HepG2 (cell line): ENCODE measurements around the gene CLIC4. TPM values are rescaled to one million over a fixed set of nuclear protein-coding genes. Genes with fewer than 3 reads are reported as not detected.

Source experiments
- ATAC-seq: fragments of 200-7000 bp; cut with Tn5 transposase; 3 replicates; pipeline ENCODE4 v1.9.1; 2020; ENCODE audit warnings: mild to moderate bottlenecking, moderate library complexity
- BruUV-seq: library from RNA; stranded (reverse); fragments of 400-500 nt; replicated peaks from 2 replicates; lab custom pipeline; 2021; lab: Mats Ljungman, UMichigan
- CTCF ChIA-PET: fragments of 300-600 bp; formaldehyde crosslinking; extraction: SDS; loops from one replicate; lab custom pipeline; 2021; ENCODE audit warnings: low total read pairs, inconsistent platforms, low intra/inter-chr PET ratio; lab: Yijun Ruan, JAX
- POLR2A ChIA-PET: fragments of 350-600 bp; sonication (Branson Sonifier 250); formaldehyde crosslinking; loops from one replicate; lab custom pipeline; 2020; ENCODE audit warnings: antibody characterized with exemption, inconsistent platforms; lab: Yijun Ruan, JAX
- DNase-seq: peaks from one replicate; pipeline ENCODE4 v3.0.0-alpha.2; 2015; ENCODE audit warnings: low spot score
- FAIRE-seq: peaks from 3 replicates; lab custom pipeline; 2011; peaks lifted over from hg19 to GRCh38; lab: Jason Lieb, UNC
- H2AFZ ChIP-seq: one replicate; pipeline ENCODE4 v1.6.1; 2011; ENCODE audit warnings: low read length, inconsistent platforms
- H3K27ac ChIP-seq: fragments of 300-600 bp; 3 replicates; pipeline ENCODE4 v1.8.0; 2011; ENCODE audit warnings: mixed run types, mild to moderate bottlenecking, mixed read lengths, low read length, inconsistent platforms; ENCODE audit not compliant: insufficient read depth; ENCODE audit errors: extremely low read length
- H3K27me3 ChIP-seq, 2 experiments: fragments of 200-600 bp in 1 of 2; 2 replicates in 1 of 2; 3 replicates in 1 of 2; pipeline versions ENCODE4 v1.6.0 to v1.8.0; 2011; ENCODE audit warnings: low read length in 2 of 2, mild to moderate bottlenecking in 2 of 2, moderate library complexity in 2 of 2, inconsistent platforms in 1 of 2; ENCODE audit not compliant: insufficient read depth in 2 of 2, control insufficient read depth in 1 of 2
- H3K36me3 ChIP-seq, 2 experiments: fragments of 200-600 bp in 1 of 2; replicated peaks in 1 of 2; 2 replicates in 1 of 2; 3 replicates in 1 of 2; pipeline versions ENCODE4 v1.5.1 to v1.8.0; 2011; ENCODE audit warnings: low read length in 2 of 2, inconsistent platforms in 1 of 2; ENCODE audit not compliant: insufficient read depth in 2 of 2, control insufficient read depth in 1 of 2
- H3K4me1 ChIP-seq: 2 replicates; pipeline ENCODE4 v1.5.1; 2012; ENCODE audit warnings: low read length, inconsistent platforms; ENCODE audit not compliant: insufficient read depth
- H3K4me2 ChIP-seq: 2 replicates; pipeline ENCODE4 v1.6.0; 2011; ENCODE audit warnings: low read depth, low read length, inconsistent platforms
- H3K4me3 ChIP-seq, 3 experiments: fragments of 200-600 bp in 1 of 3; sonication (generic), shearing (Covaris generic) in 1 of 3; replicated peaks in 1 of 3; 2 replicates each; pipeline ENCODE4 v1.5.1; 2011 to 2016; ENCODE audit warnings: low read length in 3 of 3, inconsistent platforms in 2 of 3, low read depth in 2 of 3, mild to moderate bottlenecking in 2 of 3, control low read depth in 1 of 3, mixed read lengths in 1 of 3; ENCODE audit not compliant: insufficient read depth in 1 of 3
- H3K79me2 ChIP-seq: one replicate; pipeline ENCODE4 v1.6.1; 2011; ENCODE audit warnings: low read length, inconsistent platforms; ENCODE audit not compliant: insufficient read depth
- H3K9ac ChIP-seq: 2 replicates; pipeline ENCODE4 v1.6.0; 2011; ENCODE audit warnings: mild to moderate bottlenecking, low read depth, low read length, inconsistent platforms; ENCODE audit not compliant: insufficient read depth
- H3K9me3 ChIP-seq: 2 replicates; pipeline ENCODE4 v1.5.1; 2012; ENCODE audit warnings: mild to moderate bottlenecking, low read length
- H4K20me1 ChIP-seq: 2 replicates; pipeline ENCODE4 v1.6.0; 2011; ENCODE audit warnings: inconsistent platforms, mild to moderate bottlenecking, low read length, moderate library complexity; ENCODE audit not compliant: insufficient read depth
- BRF2 ChIP-seq: sonication (generic); formaldehyde crosslinking; IDR thresholded peaks from 2 replicates; pipeline ENCODE4 v1.8.1; 2022; ENCODE audit warnings: mild to moderate bottlenecking, missing genetic modification reagents
- PATZ1 ChIP-seq: sonication (generic); formaldehyde crosslinking; IDR thresholded peaks from 2 replicates; pipeline ENCODE4 v1.4.0; 2020; ENCODE audit warnings: missing genetic modification reagents
- ZBTB14 ChIP-seq: sonication (generic); formaldehyde crosslinking; IDR thresholded peaks from 2 replicates; pipeline ENCODE4 v1.4.0; 2020; ENCODE audit warnings: missing genetic modification reagents
- ZNF407 ChIP-seq: sonication (generic); formaldehyde crosslinking; IDR thresholded peaks from one replicate; pipeline ENCODE4 v1.5.1; 2020; ENCODE audit warnings: mild to moderate bottlenecking, missing genetic modification reagents; ENCODE audit errors: not compliant biosample characterization
- WGBS: methylation state at CpG from one replicate; pipeline ENCODE4 v1.1.6; 2017; ENCODE audit warnings: low lambda C conversion rate; 5-methylcytosine and 5-hydroxymethylcytosine counted together
- in situ Hi-C: cut with HindIII; loops from 2 replicates; pipeline ENCODE4 v1.10.0; 2017; ENCODE audit warnings: low pct_unique_long_range_greater_than_20kb; ENCODE audit not compliant: extremely low pct_ligation_motif_present
- intact Hi-C: fragments of 100-400 bp; cut with micrococcal nuclease; formaldehyde crosslinking; loops from one replicate; pipeline ENCODE4 v1.10.0; 2022; ENCODE audit not compliant: unreplicated experiment
- polyA plus RNA-seq, 8 experiments: library from polyadenylated mRNA; depleted of rRNA in 3 of 8; stranded (reverse) in 7 of 8; unstranded in 1 of 8; fragments of >200 nt; fragmentation: Illumina TruSeq in 4 of 8; extraction: Trizol in 4 of 8; gene quantifications; 2 replicates each; pipeline versions ENCODE4 v1.2.1 to v1.2.3, GENCODE V29; 2011 to 2016; ENCODE audit warnings: low read depth in 4 of 8, missing spikeins in 1 of 8, mixed read lengths in 1 of 8; ENCODE audit not compliant: insufficient read depth in 1 of 8
- total RNA-seq, 5 experiments: library from RNA; depleted of rRNA; stranded (reverse); fragments of >200 nt; fragmentation: Illumina TruSeq; extraction: Trizol; gene quantifications; 2 replicates each; pipeline ENCODE4 v1.2.3, GENCODE V29; 2016; ENCODE audit warnings: low read depth in 1 of 5

CLIC4 gene
- total and polyA plus RNA-seq, 2 of the 13 experiments (the other 11 are each of a cell fraction or from before 2014, with no cell fraction given), result 23.3 to 77.4 TPM

DNA sequence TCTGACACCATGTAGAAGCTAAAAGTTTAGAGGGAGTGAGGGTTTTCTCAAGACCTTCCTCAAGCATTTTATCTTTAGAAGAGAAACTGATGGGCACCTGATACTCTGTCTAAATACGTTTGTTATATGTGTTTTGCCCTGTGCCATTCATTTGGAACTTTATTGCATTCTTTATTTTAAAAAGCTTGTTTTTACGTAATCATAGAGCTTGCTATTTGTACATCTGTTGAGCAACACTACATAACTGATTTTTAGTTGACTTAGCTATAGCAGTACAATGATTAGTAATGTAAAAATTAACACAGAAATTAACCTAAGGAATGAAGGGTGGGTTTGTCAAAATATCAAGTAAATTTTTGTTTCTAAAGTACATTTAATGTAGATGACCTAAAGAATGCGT lies 96.3 kb downstream of the CLIC4 start (continued):
- no peak for TF ChIP-seq ZNF407 (CRISPR knock-in tag)

DNA sequence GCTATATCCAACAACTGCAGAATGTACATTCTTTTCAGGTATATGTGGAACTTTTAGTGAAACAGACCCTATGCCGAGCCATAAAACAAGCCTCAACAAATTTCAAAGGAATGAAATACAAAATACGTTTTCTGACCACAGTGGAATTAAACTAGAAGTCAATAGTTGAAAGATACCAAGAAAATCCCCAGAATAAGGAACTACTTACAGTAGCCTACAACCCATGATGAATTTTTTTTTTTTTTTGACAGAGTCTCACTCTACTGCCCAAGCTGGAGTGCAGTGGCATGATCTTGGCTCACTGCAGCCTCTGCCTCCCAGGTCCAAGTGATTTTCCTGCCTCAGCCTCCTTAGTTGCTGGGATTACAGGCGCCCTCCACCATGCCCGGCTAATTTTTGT lies 101.4 kb downstream of the CLIC4 start:
- Histone ChIP-seq H3K36me3 (peaks cover 1 to 11% of the 10 kb centered on the region in 2 experiments; a peak in 2 of 5 replicates), H2AFZ (no peak overlapping the region), H3K27me3 (peaks cover 0 to 7% of the 10 kb centered on the region in 2 experiments; a peak in 2 of 5 replicates), H3K4me3 (no peak overlapping the region), H3K9ac (no peak overlapping the region), H3K4me1 (peaks cover 16% of the 10 kb centered on the region), H3K27ac (no peak overlapping the region), H4K20me1 (no peaks in the 10 kb centered on the region), H3K79me2 (no peaks in the 10 kb centered on the region), H3K9me3 (no peaks in the 10 kb centered on the region), H3K4me2 (no peak overlapping the region)
- no peak for FAIRE-seq
- CTCF ChIA-PET, result interaction anchor here (2.0 to 4.3 kb wide), 2 partner anchors 52 to 191 kb away, joined by 6 to 20 read pairs; no protein-coding TSS in a partner anchor
- 97% methylated on average over 4 of the region's 4 CpGs for WGBS
- in situ Hi-C loops (loop anchor here (5.0 kb wide), 2 partner anchors 61 to 191 kb away; no protein-coding TSS in a partner anchor), intact Hi-C loops (no loop called here)
- POLR2A ChIA-PET, result no interaction called here
- ATAC-seq, result no peak
- no TSS peak for BruUV-seq
- TF ChIP-seq BRF2 (CRISPR knock-in tag) (no peak), PATZ1 (no peak), ZBTB14 (CRISPR knock-in tag) (no peak)
- no peak for DNase-seq
